Measurements from ENCODE around the gene DSTN.

- TF ChIP-seq CTCF (IDR thresholded peaks at IDR 0.05) (no peak), POLR2A (IDR thresholded peaks at IDR 0.05) (no peak), POLR2AphosphoS5 (IDR thresholded peaks at IDR 0.05; ENCODE audit: insufficient read depth in 1 of 2, low read depth in 1 of 2) (no peak)
Observed at GRCh38 chr20:17522528-17522927, 47.3 kb upstream of the DSTN start.
